H9 (cell line): Measurements from ENCODE around the gene IL31RA. TPM values are rescaled to one million over a fixed set of nuclear protein-coding genes. Genes with fewer than 3 reads are reported as not detected.

Experiments
- DNase-seq: peaks from one replicate; pipeline ENCODE4 v3.0.0-alpha.2; 2017
- H2AFZ ChIP-seq: one replicate; pipeline ENCODE4 v1.6.1; 2013; ENCODE audit warnings: mild to moderate bottlenecking, low read length, control low read depth, moderate library complexity
- H2AK5ac ChIP-seq: 2 replicates; pipeline ENCODE4 v1.6.1; 2013; ENCODE audit warnings: low read length, control low read depth, mixed read lengths; ENCODE audit not compliant: insufficient read length
- H2BK120ac ChIP-seq: one replicate; pipeline ENCODE4 v1.6.1; 2013; ENCODE audit warnings: low read depth, mild to moderate bottlenecking, low read length, control low read depth, inconsistent platforms; ENCODE audit not compliant: poor library complexity, severe bottlenecking
- H2BK12ac ChIP-seq: 2 replicates; pipeline ENCODE4 v1.6.1; 2013; ENCODE audit warnings: low read length, control low read depth, mixed read lengths, low read depth; ENCODE audit not compliant: insufficient read length
- H2BK15ac ChIP-seq: 2 replicates; pipeline ENCODE4 v1.6.1; 2013; ENCODE audit warnings: low read depth, low read length, control low read depth
- H2BK20ac ChIP-seq: one replicate; pipeline ENCODE4 v1.6.1; 2013; ENCODE audit warnings: low read depth, mild to moderate bottlenecking, low read length, control low read depth, inconsistent platforms; ENCODE audit not compliant: poor library complexity, severe bottlenecking
- H2BK5ac ChIP-seq: 2 replicates; pipeline ENCODE4 v1.6.1; 2013; ENCODE audit warnings: low read length, control low read depth, mixed read lengths; ENCODE audit not compliant: insufficient read length
- H3K14ac ChIP-seq: 2 replicates; pipeline ENCODE4 v1.6.1; 2013; ENCODE audit warnings: low read length, control low read depth; ENCODE audit not compliant: insufficient read depth
- H3K18ac ChIP-seq: 2 replicates; pipeline ENCODE4 v1.6.1; 2013; ENCODE audit warnings: low read depth, mild to moderate bottlenecking, mixed read lengths, low read length, control low read depth; ENCODE audit not compliant: insufficient read length
- H3K23ac ChIP-seq: 2 replicates; pipeline ENCODE4 v1.6.1; 2013; ENCODE audit warnings: low read length, control low read depth, mixed read lengths, low read depth; ENCODE audit not compliant: insufficient read length
- H3K23me2 ChIP-seq: 2 replicates; pipeline ENCODE4 v1.6.1; 2013; ENCODE audit warnings: low read depth, mild to moderate bottlenecking, mixed read lengths, low read length, control low read depth; ENCODE audit not compliant: insufficient read length, poor library complexity, severe bottlenecking
- H3K27ac ChIP-seq: 2 replicates; pipeline ENCODE4 v1.5.1; 2013; ENCODE audit warnings: low read length, control low read depth, mixed read lengths, low read depth; ENCODE audit not compliant: insufficient read length
- H3K27me3 ChIP-seq: 2 replicates; pipeline ENCODE4 v1.6.1; 2013; ENCODE audit warnings: low read length, control low read depth, inconsistent platforms; ENCODE audit not compliant: insufficient read depth
- H3K4ac ChIP-seq: 2 replicates; pipeline ENCODE4 v1.6.1; 2013; ENCODE audit warnings: low read depth, mild to moderate bottlenecking, control low read depth, inconsistent platforms, low read length, moderate library complexity
- H3K4me1 ChIP-seq: 2 replicates; pipeline ENCODE4 v1.6.1; 2013; ENCODE audit warnings: low read length, control low read depth, inconsistent platforms; ENCODE audit not compliant: insufficient read depth
- H3K4me2 ChIP-seq: 2 replicates; pipeline ENCODE4 v1.6.1; 2013; ENCODE audit warnings: low read length, control low read depth, mixed read lengths; ENCODE audit not compliant: insufficient read length, insufficient read depth
- H3K56ac ChIP-seq: 2 replicates; pipeline ENCODE4 v1.6.1; 2013; ENCODE audit warnings: low read depth, mild to moderate bottlenecking, mixed read lengths, low read length, control low read depth; ENCODE audit not compliant: insufficient read length
- H3K79me1 ChIP-seq: 2 replicates; pipeline ENCODE4 v1.6.1; 2013; ENCODE audit warnings: low read depth, mild to moderate bottlenecking, moderate library complexity, low read length, control low read depth, inconsistent platforms; ENCODE audit not compliant: insufficient read depth, poor library complexity, severe bottlenecking
- H3K79me2 ChIP-seq: 2 replicates; pipeline ENCODE4 v1.6.1; 2013; ENCODE audit warnings: low read length, control low read depth, inconsistent platforms; ENCODE audit not compliant: insufficient read depth
- H3K9ac ChIP-seq: 2 replicates; pipeline ENCODE4 v1.6.1; 2013; ENCODE audit warnings: low read length, control low read depth, mixed read lengths; ENCODE audit not compliant: insufficient read length; ENCODE audit errors: extremely low read depth
- H3K9me3 ChIP-seq: one replicate; pipeline ENCODE4 v1.6.1; 2013; ENCODE audit warnings: low read depth, low read length, inconsistent platforms; ENCODE audit not compliant: control insufficient read depth
- H3T11ph ChIP-seq: one replicate; pipeline ENCODE4 v1.6.1; 2013; ENCODE audit warnings: mild to moderate bottlenecking, low read length, control low read depth, inconsistent platforms
- H4K20me1 ChIP-seq: one replicate; pipeline ENCODE4 v1.6.1; 2013; ENCODE audit not compliant: control insufficient read depth, insufficient read length, insufficient read depth
- H4K5ac ChIP-seq: 2 replicates; pipeline ENCODE4 v1.6.1; 2013; ENCODE audit warnings: low read depth, mild to moderate bottlenecking, mixed read lengths, low read length, control low read depth; ENCODE audit not compliant: insufficient read length
- H4K8ac ChIP-seq: replicated peaks from 2 replicates; pipeline ENCODE4 v1.6.1; 2013; ENCODE audit warnings: low read length, control low read depth, mixed read lengths, low read depth; ENCODE audit not compliant: insufficient read length
- H4K91ac ChIP-seq: 2 replicates; pipeline ENCODE4 v1.6.1; 2013; ENCODE audit warnings: low read depth, mild to moderate bottlenecking, moderate library complexity, mixed read lengths, low read length, control low read depth; ENCODE audit not compliant: insufficient read length
- H3K27ac Mint-ChIP-seq, 3 experiments: 2 replicates in 2 of 3; 3 replicates in 1 of 3; pipeline ENCODE4 v1.8.0; 2020 to 2021; ENCODE audit warnings: mixed read lengths in 3 of 3, mild to moderate bottlenecking in 1 of 3, moderate library complexity in 1 of 3
- H3K27me3 Mint-ChIP-seq: 2 replicates; pipeline ENCODE4 v1.8.0; 2021; ENCODE audit warnings: low read depth, mild to moderate bottlenecking, moderate library complexity, mixed read lengths
- H3K36me3 Mint-ChIP-seq, 3 experiments: 2 replicates in 2 of 3; 3 replicates in 1 of 3; pipeline ENCODE4 v1.8.0; 2020 to 2021; ENCODE audit warnings: low read depth in 3 of 3, mixed read lengths in 3 of 3; ENCODE audit not compliant: insufficient read depth in 1 of 3
- H3K4me1 Mint-ChIP-seq, 2 experiments: 2 replicates each; pipeline ENCODE4 v1.8.0; 2020; ENCODE audit warnings: mixed read lengths in 2 of 2
- H3K4me3 Mint-ChIP-seq, 2 experiments: 2 replicates in 1 of 2; 3 replicates in 1 of 2; pipeline ENCODE4 v1.8.0; 2020 to 2021; ENCODE audit warnings: mild to moderate bottlenecking in 2 of 2, mixed read lengths in 2 of 2, moderate library complexity in 1 of 2
- H3K9me3 Mint-ChIP-seq, 2 experiments: 2 replicates in 1 of 2; 3 replicates in 1 of 2; pipeline ENCODE4 v1.8.0; 2020; ENCODE audit warnings: mild to moderate bottlenecking in 2 of 2, mixed read lengths in 2 of 2, moderate library complexity in 1 of 2
- whole genome bisulfite sequencing: extraction: QIAGEN DNeasy Blood & Tissue Kit; methylation state at CpG from one replicate; pipeline ENCODE4 v1.1.7; 2013; ENCODE audit warnings: missing lambda C conversion rate, low lambda C conversion rate, mixed read lengths; ENCODE audit not compliant: insufficient read length; ENCODE audit errors: extremely low coverage; 5-methylcytosine and 5-hydroxymethylcytosine counted together
- total RNA-seq: library from RNA; stranded (reverse); gene quantifications from 2 replicates; pipeline ENCODE4 v1.2.1, GENCODE V29; 2021
- TF ChIP-seq, protein P1 (sequence below): fragments of 200-600 bp; sonication (generic); conservative IDR thresholded peaks from 3 replicates; pipeline ENCODE4 v1.8.0; 2021; ENCODE audit warnings: antibody characterized with exemption, mild to moderate bottlenecking

IL31RA gene
- total RNA-seq, 1 experiment from 2014 or later, result 0.11 TPM

GRCh38 chr5:55853041-55853670, 2.0 kb downstream of the IL31RA start:
- no peaks in the 10 kb centered on the region for H3K23me2 ChIP-seq
- no peak overlapping the region for H3K27ac Mint-ChIP-seq
- TF ChIP-seq, protein P1, sequence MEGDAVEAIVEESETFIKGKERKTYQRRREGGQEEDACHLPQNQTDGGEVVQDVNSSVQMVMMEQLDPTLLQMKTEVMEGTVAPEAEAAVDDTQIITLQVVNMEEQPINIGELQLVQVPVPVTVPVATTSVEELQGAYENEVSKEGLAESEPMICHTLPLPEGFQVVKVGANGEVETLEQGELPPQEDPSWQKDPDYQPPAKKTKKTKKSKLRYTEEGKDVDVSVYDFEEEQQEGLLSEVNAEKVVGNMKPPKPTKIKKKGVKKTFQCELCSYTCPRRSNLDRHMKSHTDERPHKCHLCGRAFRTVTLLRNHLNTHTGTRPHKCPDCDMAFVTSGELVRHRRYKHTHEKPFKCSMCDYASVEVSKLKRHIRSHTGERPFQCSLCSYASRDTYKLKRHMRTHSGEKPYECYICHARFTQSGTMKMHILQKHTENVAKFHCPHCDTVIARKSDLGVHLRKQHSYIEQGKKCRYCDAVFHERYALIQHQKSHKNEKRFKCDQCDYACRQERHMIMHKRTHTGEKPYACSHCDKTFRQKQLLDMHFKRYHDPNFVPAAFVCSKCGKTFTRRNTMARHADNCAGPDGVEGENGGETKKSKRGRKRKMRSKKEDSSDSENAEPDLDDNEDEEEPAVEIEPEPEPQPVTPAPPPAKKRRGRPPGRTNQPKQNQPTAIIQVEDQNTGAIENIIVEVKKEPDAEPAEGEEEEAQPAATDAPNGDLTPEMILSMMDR, result no peak
- no peak overlapping the region for H3K4me3 Mint-ChIP-seq
- no peak overlapping the region for H2BK120ac ChIP-seq
- H3K4me2 ChIP-seq, result no peak overlapping the region
- H3K27ac ChIP-seq, result no peak overlapping the region
- no peaks in the 10 kb centered on the region for H3K9me3 ChIP-seq
- H2AK5ac ChIP-seq, result no peak overlapping the region
- H4K5ac ChIP-seq, result no peak overlapping the region
- H2BK20ac ChIP-seq, result no peak overlapping the region
- no peak overlapping the region for H3K56ac ChIP-seq
- no peak for DNase-seq
- H2AFZ ChIP-seq, result no peak overlapping the region
- no peak overlapping the region for H4K8ac ChIP-seq
- no peak overlapping the region for H3K23ac ChIP-seq
- H4K91ac ChIP-seq, result no peak overlapping the region
- no peaks in the 10 kb centered on the region for H3K79me1 ChIP-seq
- no peaks in the 10 kb centered on the region for H3K9me3 Mint-ChIP-seq
- H3K14ac ChIP-seq, result no peak overlapping the region
- H2BK5ac ChIP-seq, result no peak overlapping the region
- no peak overlapping the region for H3K18ac ChIP-seq
- H3K36me3 Mint-ChIP-seq, result no peaks in the 10 kb centered on the region
- no peaks in the 10 kb centered on the region for H4K20me1 ChIP-seq
- peaks cover 4 to 5% of the 10 kb centered on the region in 2 experiments; a peak in 1 of 4 replicates for H3K4me1 Mint-ChIP-seq
- no CpG with 5 or more reads among the region's 3 CpGs for WGBS
- H3K4ac ChIP-seq, result no peak overlapping the region
- H3K27me3 Mint-ChIP-seq, result no peaks in the 10 kb centered on the region
- H2BK12ac ChIP-seq, result no peak overlapping the region
- H2BK15ac ChIP-seq, result no peak overlapping the region
- no peak overlapping the region for H3K9ac ChIP-seq
- no peaks in the 10 kb centered on the region for H3K4me1 ChIP-seq
- no peak overlapping the region for H3T11ph ChIP-seq
- no peaks in the 10 kb centered on the region for H3K27me3 ChIP-seq
- no peaks in the 10 kb centered on the region for H3K79me2 ChIP-seq
